ENCODE data around the gene ASTN2.
"Not testable (repeated sequence)": the region's sequence is repeated elsewhere in the genome, so short reads cannot be mapped to it uniquely, and the experiment has no call there.

ASTN2 gene

DNA sequence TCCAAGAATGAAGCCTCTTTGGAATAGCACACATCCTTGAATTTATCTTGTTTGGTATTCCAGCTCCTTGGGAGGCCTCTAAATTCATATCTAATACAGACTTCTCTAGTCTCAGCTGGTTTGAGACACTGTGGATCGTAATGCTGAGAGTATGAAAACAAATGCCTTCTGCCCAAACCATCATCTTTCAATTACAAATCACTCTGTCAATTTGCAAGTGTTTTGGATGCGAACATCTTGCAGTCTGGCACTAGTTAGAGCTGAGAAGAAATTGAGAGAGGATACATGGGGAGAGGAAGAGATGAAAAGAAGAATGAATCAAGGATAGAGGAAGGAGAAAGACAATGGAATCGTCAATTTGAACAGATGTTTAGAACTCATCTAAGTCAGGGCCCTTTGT is 342.6 kb downstream of the ASTN2 start:
- no peak for DNase-seq

DNA sequence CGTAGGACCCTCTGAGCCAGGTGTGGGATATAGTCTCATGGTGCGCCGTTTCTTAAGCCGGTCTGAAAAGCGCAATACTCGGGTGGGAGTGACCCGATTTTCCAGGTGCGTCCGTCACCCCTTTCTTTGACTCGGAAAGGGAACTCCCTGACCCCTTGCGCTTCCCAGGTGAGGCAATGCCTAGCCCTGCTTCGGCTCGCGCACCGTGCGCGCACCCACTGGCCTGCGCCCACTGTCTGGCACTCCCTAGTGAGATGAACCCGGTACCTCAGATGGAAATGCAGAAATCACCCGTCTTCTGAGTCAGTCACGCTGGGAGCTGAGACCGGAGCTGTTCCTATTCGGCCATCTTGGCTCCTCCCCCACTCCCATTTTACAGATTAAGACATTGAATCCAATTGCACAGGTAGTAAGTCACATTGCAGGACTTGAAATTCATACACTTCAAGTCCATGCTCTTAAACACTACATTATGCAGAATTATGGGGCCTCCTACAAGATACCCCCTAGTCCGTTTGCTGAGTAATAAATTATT is 343.1 kb downstream of the ASTN2 start:
- DNase-seq = not testable (repeated sequence)

DNA sequence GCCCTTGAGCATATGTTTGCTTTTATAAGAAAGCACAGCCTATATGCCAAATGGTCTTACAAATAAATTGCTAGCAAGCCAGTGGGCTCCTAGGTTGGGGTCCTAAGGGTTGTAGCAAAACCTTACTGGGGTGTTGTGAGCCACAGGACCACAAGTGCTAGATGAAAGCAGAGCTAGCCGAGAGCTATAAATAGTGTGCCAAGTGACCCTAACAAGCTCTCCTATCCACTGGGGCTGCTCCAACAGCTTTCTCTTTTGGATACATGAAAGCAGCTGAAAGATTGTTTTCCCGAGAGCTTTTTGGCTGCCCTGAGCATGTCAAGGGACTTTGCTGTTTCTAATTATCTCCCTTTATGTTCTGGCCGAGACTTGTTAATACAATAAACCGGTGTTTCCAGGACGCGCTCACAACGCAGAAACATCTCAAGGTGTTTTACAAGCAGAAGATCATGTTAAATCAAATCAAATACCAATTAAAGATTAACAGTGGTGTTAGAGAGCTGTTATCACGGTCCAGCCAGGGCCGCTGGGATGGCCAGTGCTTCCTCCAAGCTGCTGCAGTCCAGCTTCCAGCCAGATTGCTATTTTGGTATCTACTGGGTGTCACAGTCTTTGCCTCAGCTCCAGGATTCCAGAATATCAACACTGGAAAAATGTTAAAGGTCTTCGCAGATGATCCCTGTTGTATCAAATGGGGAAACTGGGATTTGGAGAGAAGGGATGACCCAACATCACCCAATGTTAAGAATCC is 351.0 kb downstream of the ASTN2 start:
- DNase-seq = no peak

DNA sequence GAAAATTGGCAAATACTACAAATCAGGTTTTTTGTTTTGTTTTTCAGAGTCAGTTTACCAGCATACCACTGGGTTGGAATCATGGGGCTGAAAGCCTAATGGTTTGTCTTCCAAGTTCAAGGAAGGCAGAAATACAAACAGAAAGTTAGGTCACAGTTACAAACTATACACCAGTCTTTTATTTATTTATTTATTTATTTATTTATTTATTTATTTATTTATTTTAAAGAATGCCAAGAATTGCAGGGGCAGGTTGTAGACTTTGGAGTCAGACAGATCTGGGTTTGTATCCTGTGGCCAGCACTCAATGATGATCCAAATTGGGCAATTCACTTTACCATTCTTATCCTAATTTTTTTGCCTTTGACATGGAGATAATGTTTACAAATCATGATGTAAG is 353.9 kb downstream of the ASTN2 start:
- DNase-seq = no peak

DNA sequence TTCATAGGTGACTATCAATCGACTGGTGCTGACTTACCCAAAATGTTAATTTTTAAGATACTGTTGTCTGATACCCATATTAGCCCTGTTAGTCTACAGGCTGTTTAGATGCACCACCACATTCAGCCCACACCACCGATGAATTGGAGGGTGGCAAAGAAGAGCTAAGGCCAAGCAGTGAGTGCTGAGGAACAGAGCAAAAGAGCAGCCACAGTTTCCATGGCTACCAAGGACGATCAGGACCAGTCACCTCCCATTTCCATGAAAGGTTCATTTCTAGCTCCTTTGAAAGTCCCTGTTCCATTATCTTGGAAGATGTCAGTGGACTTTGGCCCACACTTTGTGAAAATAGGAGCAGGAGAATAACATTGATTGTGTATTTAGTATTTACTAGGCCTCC is 364.9 kb downstream of the ASTN2 start:
- DNase-seq = no peak

DNA sequence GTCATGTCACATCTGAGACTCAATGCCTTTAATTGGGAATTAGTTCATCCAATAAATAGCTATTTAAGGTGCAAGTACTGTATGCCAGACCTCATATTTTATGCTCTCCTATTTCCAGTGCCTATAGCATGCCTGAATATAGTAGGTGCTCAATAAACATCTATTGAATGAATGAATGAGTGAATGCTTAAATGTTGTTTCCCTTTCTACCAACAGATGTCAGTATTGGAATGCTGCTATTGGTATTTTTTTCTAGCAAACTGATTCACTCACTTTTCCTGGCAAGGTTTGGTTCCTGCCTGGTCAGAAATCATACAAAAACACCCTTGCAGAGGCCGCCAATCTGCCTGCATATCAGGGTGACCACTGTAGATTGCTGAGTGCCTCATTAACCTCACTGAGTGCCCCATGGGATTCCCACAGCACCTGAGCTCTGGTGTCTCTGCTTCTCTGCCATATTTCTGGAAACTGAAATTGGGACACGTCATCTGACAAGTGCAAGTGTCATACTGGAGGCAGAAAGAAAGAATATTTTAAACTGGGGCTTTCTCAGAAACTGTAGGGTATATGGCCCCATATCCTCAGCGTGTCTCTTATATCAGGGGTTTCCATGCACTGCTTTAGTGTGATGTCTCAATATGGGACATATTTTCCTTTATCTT is 368.1 kb downstream of the ASTN2 start:
- no peak for DNase-seq

DNA sequence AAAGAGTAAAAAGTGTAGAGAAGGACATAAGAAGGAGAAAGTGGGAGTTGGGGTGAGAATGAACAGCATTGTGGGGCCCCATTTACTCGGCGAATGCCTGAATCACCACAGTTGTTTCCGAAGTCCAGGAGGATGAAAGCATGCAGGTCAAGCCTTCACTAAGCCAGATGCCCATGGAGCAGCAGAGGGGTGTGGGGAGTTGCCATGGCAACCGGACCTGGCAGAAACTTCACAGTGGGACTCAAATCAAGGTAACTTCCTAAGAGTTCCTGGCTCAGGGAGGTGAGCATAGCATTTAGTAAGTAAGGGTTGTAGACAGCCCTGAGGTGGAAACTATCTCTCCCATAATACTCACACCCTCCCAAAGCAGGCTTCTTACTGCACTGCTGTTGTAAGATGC is 370.6 kb downstream of the ASTN2 start:
- DNase-seq = no peak

DNA sequence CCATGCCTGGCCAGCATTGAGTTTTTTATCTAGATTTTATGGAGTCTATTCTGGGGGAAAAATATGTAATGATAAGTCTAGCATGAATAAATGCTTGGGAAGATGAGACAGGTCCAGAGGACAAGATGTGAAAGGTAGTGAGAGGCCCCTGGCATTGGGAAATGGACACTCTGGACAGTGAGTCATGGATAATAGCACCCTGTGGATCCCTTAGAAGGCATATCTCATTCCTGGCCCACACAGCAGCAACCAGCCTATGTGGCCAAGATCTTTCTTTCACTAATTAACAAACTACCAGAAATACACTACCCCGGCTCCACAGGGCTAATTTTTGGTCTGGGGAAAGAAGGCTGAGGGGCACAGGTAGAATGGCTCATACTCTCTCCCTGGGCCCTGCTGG is 371.7 kb downstream of the ASTN2 start:
- DNase-seq = no peak

DNA sequence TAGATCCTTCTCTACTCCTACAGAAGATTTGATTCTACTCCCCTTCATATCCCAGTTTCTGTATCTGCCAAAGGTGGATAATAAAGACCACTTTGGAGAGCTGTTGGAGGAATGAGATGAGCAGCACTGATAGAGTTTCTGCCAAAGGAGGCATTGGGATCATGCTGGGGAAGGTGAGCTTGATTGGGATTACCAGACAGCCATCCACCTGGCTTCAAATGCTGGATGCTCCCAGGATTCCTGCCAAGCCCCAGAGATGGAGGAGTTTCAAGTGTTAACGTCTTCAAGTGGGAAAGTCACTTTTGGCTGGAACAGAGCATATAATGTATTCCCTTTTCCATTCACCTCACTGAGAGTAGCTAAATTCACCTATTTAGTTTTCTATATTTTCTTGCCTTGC is 379.3 kb downstream of the ASTN2 start:
- no peak for DNase-seq

DNA sequence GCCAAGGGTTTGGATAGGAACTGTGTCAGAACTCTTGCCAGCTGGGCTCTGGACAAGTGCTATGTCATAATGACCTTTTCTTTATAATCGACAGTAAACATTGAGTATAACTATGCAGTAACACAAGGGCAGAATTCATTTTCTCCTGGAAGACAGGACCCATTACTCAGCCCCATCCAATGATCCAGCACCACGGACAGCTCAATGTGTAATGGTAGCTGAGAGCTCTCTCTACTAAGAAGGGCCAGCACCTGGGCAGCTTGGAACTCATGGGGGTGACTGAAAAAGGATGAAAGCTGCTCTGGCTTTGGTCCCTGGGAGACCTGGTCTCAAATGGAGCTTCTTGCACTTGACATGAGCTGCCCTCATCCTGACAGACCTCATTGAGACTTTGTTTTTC is 380.0 kb downstream of the ASTN2 start:
- DNase-seq = no peak

DNA sequence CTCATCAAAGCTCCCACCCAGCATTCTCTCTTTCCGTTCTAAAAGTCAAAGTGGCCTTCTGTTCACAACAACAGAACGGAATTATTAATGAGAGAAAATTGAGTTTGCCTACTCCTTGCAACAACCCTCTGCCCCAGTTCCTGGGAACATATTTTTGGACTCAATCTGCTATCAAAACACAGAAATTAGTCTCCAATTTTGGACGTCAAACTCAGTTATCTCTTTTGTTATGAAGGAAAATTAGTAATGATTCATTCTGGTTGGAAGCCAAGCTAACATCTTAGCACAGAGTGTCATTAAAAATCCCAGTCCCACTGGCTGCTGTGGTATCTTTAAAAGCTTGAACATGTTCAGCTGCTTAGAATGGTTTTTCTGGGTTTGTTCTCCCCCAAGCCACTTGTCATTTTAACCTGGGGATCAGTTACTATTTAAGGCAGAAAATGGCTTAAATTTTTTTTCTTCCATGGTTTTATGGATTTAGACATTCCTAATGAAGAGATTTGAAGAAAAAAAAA is 384.5 kb downstream of the ASTN2 start:
- DNase-seq = no peak

DNA sequence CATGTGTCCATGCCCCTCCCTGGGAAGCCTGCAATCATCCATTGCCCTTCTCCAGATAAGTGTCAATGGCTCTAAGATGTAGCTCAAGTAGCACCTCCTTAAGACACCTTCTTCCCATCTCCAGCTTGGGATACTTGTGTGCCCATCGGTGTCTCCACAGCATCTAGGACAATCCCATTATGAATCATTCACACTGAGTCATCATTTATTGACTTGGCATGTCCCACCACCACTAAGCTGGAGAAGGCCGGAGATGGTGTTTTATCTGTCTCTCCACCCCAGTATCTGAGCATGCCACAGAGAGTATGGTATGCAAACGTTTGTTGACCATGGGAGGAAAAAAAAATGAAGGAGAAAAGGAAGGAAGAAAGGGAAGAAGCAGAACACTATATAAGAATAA is 385.5 kb downstream of the ASTN2 start:
- no peak for DNase-seq

DNA sequence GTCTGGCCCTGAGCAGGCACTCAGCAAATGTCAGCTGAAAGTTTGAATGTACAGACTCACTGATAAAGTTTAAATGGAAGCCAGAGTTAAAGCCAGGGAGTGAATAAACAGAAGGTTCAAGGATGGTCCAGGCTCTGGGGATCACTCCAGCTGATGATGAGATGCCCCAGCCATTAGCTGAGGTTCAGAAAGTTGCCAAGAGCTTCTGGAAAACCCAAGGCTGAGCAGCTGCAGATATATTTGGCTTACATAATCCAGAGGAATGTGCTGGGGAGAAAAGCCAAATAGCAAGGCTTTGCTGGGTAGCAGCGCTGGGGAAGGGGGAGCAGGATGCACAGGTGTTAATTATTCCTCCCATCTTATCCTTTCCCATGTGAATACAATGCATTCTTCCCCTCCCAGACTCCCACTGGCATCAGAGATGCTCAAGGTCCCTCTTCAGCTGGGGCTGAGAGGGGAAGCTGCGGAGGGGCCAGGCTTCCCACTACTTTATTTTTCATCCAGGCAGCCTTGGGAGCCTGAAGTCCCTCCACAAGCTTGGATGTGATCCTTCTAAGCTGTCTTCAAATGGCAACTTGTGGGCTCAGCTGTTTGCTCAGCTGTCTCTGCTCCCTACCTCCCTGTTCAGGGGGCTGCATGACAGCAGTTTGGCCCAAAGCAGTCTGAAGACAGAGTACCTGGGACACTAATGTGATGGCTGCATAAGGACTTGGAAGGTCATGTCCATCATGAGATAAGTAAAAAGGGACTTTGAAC is 386.6 kb downstream of the ASTN2 start:
- DNase-seq = no peak

DNA sequence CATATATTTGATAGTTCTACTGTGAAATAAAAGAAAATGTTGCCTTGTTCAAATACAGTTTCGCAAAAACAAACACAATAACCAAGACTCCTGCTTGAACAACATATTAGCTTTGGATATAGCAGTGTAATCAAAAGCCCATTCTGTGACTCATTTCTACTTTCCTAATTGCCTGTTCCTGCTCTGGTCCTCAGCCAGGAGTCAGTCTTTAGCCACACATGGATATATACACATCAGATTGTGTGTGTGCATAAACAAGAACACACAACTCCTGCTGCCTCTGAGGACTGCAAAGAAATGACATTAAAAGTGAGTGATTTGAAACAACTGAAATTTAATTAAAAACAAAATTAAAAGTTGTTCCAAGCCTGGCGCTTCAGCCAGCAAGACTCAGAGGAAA is 393.0 kb downstream of the ASTN2 start:
- no peak for DNase-seq

DNA sequence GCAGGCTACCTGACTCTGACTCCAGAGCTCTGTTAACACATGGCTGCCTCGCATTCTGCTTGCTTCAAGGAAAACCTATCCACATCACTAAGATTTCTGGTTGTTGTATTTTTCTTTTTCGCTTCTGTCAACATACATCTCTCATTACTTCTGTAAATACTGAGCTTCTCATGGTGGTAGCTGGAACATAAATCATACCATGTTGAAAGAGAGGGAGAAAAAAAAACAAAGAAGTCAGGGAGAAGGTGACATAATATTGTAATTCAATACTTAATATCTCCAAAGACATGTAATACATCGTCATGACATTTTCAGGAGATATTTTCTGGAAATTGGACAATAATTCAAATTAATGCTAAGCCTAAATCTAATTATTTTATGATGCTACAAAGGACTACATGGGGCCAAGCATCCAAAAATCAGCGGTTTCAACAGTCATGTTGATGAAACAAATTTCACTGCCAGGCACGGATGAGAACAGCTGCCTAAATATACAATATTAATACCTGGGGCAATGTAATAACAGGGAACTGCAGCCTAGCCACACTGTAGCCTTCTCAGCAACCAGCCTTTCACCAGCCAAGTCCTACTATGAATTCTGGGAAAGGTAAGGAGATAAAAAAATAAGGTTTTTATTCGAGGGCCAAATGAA is 395.8 kb downstream of the ASTN2 start:
- DNase-seq = no peak

DNA sequence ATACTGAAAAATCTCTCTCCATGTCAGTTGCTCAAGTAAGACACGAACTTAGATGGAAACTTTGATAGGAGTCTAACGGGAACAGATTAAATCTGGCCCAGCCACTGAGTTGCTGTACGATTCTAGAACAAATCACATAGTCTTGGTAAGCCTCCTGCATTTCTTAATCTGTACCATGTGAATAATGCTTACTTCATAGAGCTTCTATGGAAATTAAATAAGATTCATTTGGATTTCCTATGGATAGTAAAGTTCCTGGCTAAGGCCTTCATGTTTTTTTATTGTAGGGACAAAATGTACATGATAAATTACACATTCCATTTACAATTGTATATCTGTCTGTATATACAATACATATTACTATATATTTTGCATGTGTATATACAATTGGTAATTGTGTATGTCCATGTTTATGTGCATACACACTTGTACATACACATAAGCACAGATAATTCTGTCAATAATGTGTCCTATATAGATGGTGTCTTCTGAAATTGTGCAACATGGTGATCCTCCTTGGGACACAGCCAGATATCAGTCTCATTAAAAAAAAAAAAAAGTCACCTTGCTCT is 397.4 kb downstream of the ASTN2 start:
- DNase-seq = no peak

DNA sequence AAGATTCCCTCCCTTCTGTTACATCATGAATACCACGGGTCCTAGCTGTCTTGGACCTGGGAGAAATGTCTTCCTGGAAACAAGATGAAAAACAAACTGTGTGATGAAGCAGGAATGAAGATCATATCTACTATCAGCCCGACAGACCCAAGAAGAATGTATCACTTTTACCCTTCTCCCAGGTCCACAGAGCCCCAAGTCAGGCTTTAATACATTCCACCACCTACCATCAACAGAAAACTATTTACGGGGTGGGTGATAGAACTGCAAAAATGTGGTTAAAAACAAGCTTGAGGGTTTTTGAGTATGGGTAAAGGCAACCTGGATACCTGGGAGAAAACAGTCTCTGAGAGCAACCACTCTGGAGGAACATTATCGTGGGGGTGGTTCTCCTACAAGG is 400.8 kb downstream of the ASTN2 start:
- no peak for DNase-seq

DNA sequence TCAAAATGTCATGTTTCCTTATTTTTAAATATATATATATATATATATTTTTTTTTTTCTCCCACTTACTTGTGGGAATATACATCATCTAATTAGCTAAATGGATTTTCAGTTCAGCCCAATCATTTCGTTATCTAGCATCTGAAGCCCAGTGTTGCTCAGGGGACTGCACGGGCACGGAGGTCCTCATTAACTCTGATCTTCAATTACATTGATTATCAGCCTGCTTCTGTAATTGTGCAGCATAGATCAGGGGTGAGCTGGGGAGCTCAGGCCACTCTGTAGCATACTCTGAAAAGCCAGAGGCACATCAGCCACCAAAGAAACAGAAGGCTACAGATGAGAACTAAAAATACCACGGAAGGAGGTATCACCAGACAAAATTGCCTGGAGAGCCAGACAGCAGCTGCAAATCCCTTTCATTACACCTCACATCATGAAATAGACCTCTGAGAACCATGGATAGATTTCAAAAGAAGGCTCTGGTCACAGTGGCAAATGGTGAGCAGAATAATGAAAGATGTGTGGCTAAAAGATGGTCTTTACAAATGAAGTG is 401.3 kb downstream of the ASTN2 start:
- DNase-seq = no peak

DNA sequence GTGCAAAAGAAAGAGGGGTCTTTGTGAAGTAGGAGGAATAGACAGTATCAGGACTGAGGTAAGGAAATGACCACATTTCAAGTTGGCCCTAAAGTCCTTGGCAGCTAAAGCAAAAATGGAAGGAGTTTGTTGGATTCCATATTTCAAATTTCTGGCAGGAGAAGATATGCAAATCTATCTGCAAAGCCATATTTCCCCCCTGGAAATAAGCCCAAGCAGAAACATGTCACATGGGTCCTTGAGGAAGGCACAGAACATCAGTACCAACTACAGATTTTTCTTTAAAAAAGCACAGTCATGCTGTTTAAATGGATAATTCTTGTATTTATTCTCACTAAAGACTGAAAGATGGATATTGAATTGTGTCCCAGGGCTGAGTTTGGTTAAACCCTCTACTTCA is 404.8 kb downstream of the ASTN2 start:
- DNase-seq = no peak

DNA sequence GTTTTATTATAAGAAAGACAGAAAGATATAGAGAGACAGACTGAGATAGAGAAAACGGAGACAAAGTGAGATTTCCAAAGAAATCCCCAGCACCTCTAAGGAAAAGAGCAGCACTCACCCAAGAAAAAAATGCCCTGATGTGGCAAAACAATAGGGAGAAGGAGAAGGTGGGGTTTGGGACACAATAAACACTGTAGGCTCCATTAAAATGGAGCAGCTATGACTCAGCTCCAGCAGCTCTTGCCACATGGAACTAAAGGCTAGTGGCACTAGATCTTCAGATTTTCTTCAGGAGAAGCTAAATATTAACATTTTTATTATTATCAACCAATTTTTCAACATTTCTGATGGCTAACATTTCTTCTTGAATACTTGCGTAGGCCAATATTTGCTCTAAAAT is 406.0 kb downstream of the ASTN2 start:
- DNase-seq = no peak

DNA sequence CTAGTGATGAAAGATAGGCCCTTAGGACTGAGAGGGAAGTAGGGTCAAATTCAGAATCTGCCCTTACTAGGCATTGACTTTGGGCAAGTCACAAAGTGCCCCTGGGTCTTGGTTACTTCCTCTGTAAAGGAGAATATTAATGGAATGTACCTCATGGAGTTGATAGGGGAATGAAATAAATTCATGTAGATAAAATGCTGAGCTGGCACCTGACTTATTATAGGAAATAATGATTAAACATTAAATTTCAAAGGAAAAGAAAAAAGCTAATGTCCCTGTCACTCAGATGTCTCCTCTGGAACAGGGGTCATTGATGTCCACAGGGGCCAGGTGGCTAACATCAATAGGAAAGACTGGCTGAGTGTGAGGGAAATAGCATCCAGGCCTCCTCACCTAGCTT is 406.4 kb downstream of the ASTN2 start:
- DNase-seq = no peak

DNA sequence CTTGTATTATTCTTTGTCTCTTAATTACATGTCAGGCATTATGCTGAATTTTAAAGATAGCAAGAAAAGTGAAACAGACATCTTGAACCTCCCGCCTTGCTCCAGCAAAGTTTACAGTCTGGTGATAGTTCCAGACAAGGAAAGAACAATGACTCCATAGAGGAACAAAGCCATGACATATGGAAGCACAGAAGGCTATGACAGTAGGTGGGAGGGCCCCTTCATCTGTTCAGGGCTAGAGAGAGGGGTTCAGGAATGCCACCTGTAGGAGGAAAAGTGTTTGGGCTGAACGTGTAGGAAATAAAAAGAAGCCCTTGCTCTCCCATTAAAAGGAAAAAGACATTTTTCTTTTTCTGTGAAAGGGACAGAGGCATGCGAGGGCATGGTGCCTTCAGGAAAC is 412.2 kb downstream of the ASTN2 start:
- DNase-seq = no peak

Measured in CD4-positive, alpha-beta T cell treated with Interleukin-4 for 4 hours (primary cell).